ENCODE results near the gene PFKFB3.

Gene PFKFB3

DNA sequence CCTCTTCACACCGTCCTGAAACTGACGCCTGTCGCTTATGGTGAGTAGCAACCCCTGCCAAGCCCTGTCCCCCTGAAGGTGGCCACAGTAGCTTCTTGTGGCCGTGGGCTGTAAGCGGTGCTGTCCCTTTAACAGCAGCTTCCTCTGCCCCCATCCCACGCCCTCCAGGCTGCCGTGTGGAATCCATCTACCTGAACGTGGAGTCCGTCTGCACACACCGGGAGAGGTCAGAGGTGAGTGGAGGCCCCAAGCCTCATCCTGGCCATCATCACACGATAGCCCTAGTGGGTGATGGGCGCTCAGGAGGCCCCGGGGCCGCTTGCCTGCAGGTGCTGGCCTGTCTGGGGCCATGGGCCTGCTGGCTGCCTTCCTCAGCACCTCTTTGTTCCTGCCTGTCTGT is 21.2 kb downstream of the PFKFB3 start:
- no peak for TF ChIP-seq CTCF (IDR thresholded peaks at IDR 0.05; ENCODE audit: control insufficient read depth, insufficient read depth, low read depth, low read length, missing control alignments)
- no peak overlapping the region for H3K4me3 ChIP-seq (ENCODE audit: control insufficient read depth, low read depth, low read length)
- no peak for DNase-seq (ENCODE audit: low read depth)

DNA sequence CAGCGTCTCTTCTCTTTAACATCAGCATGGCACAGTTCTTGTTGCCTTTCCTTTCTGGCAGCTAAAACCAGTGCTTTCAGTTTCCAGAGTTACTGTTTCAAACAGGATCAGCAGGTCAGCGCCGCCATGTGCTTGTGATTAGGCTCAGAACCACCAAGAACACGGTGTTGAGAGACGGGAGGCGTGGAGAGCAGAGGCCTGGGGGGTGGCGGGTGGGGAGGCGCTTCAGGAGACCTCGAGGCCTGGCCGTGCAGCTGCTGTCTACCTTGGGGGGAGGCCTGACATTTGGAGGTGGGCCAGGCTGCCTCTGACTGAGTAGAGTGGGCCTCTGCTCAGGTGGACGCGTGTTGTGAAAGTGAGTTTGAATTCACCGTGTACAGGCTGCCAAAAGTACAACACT is 22.0 kb downstream of the PFKFB3 start:
- H3K4me3 ChIP-seq (ENCODE audit: control insufficient read depth, low read depth, low read length) = no peak overlapping the region
- DNase-seq (ENCODE audit: low read depth) = no peak
- no peak for TF ChIP-seq CTCF (IDR thresholded peaks at IDR 0.05; ENCODE audit: control insufficient read depth, insufficient read depth, low read depth, low read length, missing control alignments)

DNA sequence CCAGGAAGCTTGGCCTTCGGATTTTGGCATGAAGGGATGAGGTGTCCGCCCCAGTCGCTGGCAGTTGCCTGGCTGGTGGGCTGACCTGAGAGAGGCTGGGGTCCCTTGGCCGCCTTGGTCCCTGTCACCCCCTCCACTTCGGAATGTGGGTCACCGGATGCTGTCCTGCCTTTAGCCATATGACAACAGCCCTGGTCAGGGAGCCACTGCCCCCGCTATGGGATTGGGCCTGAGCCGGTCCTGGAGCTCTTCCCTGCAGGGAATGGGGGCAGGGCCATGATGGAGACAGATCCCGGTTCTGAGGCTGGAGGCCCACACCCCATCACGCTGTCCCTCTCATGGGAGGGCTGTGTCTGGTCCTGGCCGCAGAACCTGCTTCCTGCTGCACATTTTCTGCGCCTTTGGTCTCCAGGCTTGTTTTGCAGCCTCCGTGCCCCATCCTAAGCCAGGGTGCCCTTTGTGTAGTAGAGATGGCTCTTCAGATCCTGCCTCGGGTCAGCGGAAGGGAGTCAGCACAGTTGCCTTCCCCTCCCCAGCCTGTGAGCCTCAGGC is 22.6 kb downstream of the PFKFB3 start:
- H3K4me3 ChIP-seq (ENCODE audit: control insufficient read depth, low read depth, low read length) = no peak overlapping the region
- no peak for DNase-seq (ENCODE audit: low read depth)
- no peak for TF ChIP-seq CTCF (IDR thresholded peaks at IDR 0.05; ENCODE audit: control insufficient read depth, insufficient read depth, low read depth, low read length, missing control alignments)

DNA sequence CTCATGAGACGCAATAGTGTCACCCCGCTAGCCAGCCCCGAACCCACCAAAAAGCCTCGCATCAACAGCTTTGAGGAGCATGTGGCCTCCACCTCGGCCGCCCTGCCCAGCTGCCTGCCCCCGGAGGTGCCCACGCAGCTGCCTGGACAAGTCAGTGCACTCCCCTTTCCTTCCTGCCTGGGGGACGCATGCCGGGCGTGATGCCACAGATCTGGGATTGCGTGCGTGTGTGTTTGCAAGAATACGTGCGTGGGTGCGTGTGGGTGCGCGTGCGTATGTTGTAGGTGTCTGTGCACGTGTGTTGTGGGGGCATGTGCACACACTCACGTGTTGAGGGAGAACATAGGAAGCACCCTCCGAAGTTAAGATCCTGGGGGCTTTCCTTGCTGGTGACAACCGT is 23.5 kb downstream of the PFKFB3 start:
- H3K4me3 ChIP-seq (ENCODE audit: control insufficient read depth, low read depth, low read length) = no peak overlapping the region
- no peak for TF ChIP-seq CTCF (IDR thresholded peaks at IDR 0.05; ENCODE audit: control insufficient read depth, insufficient read depth, low read depth, low read length, missing control alignments)
- DNase-seq (ENCODE audit: low read depth) = no peak

GRCh38 chr10:6227346-6227745 is 24.6 kb downstream of the PFKFB3 start:
- H3K4me3 ChIP-seq (ENCODE audit: control insufficient read depth, low read depth, low read length) = no peak overlapping the region
- no peak for DNase-seq (ENCODE audit: low read depth)
- no peak for TF ChIP-seq CTCF (IDR thresholded peaks at IDR 0.05; ENCODE audit: control insufficient read depth, insufficient read depth, low read depth, low read length, missing control alignments)

- DNase-seq (ENCODE audit: low read depth) = no peak
- TF ChIP-seq CTCF (IDR thresholded peaks at IDR 0.05; ENCODE audit: control insufficient read depth, insufficient read depth, low read depth, low read length, missing control alignments) = no peak
- no peak overlapping the region for H3K4me3 ChIP-seq (ENCODE audit: control insufficient read depth, low read depth, low read length)
Observed at GRCh38 chr10:6228010-6228511, 25.3 kb downstream of the PFKFB3 start.

DNA sequence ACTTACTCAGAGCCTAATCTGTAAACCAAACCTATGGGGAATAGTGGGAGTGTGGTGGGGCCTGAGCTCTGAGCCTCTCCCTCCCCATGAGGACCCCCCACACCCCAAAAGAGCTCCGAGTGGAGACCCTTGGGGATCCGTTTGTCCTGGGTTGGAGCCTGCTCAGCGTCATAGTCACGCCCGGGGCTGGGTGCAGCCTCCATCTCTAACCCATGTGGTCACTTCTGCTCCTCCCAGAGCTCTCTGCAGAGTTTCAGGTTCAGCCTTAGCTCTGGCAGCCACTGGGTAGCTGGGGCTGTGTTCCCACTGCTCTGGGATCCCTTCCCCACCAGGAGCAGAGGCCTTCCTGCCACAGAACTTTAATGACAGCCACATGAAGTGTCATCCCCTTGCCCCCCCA is 25.9 kb downstream of the PFKFB3 start:
- no peak overlapping the region for H3K4me3 ChIP-seq (ENCODE audit: control insufficient read depth, low read depth, low read length)
- DNase-seq (ENCODE audit: low read depth) = no peak
- no peak for TF ChIP-seq CTCF (IDR thresholded peaks at IDR 0.05; ENCODE audit: control insufficient read depth, insufficient read depth, low read depth, low read length, missing control alignments)

All from AG09309 (cell line).